Fibroblast of skin of right quadriceps (primary cell): ENCODE data around the gene NELL2.
"Not testable (repeated sequence)": the region's sequence is repeated elsewhere in the genome, so short reads cannot be mapped to it uniquely, and the experiment has no call there.

Experiments
- DNase-seq: peaks from one replicate; pipeline ENCODE4 v3.0.0-alpha.2; 2013

Gene NELL2

GRCh38 chr12:44847403-44847802 is 28.7 kb downstream of the NELL2 start:
- no peak for DNase-seq

- no peak for DNase-seq
These were observed 29.3 kb downstream of the NELL2 start for GRCh38 chr12:44846826-44847225.

- DNase-seq, result no peak
These were observed 33.4 kb downstream of the NELL2 start for GRCh38 chr12:44842669-44843068.

- DNase-seq, result no peak
These were observed 36.3 kb downstream of the NELL2 start for GRCh38 chr12:44839785-44840184.

- DNase-seq, result no peak
These were observed 38.9 kb downstream of the NELL2 start for GRCh38 chr12:44837114-44837755.

GRCh38 chr12:44835641-44836379 is 40.3 kb downstream of the NELL2 start:
- no peak for DNase-seq

- DNase-seq, result not testable (repeated sequence)
These were observed 41.1 kb downstream of the NELL2 start for GRCh38 chr12:44834996-44835395.

GRCh38 chr12:44833561-44833960 is 42.6 kb downstream of the NELL2 start:
- DNase-seq, result no peak

- DNase-seq, result no peak
These were observed 45.5 kb downstream of the NELL2 start for GRCh38 chr12:44830566-44831055.

GRCh38 chr12:44829045-44829444 is 47.1 kb downstream of the NELL2 start:
- no peak for DNase-seq

- no peak for DNase-seq
These were observed 48.2 kb downstream of the NELL2 start for GRCh38 chr12:44827832-44828438.

- DNase-seq, result not testable (repeated sequence)
These were observed 54.4 kb downstream of the NELL2 start for GRCh38 chr12:44821702-44822101.

- DNase-seq, result no peak
These were observed 56.2 kb downstream of the NELL2 start for GRCh38 chr12:44819884-44820283.

GRCh38 chr12:44817687-44818086 is 58.4 kb downstream of the NELL2 start:
- no peak for DNase-seq

- DNase-seq, result no peak
These were observed 59.6 kb downstream of the NELL2 start for GRCh38 chr12:44816446-44817017.

- DNase-seq, result no peak
These were observed 64.1 kb downstream of the NELL2 start for GRCh38 chr12:44812062-44812461.

GRCh38 chr12:44804068-44804467 is 72.0 kb downstream of the NELL2 start:
- DNase-seq, result no peak

- no peak for DNase-seq
These were observed 80.1 kb downstream of the NELL2 start for GRCh38 chr12:44795970-44796369.

- no peak for DNase-seq
These were observed 87.4 kb downstream of the NELL2 start for GRCh38 chr12:44788731-44789130.

- no peak for DNase-seq
These were observed 95.8 kb downstream of the NELL2 start for GRCh38 chr12:44780221-44780790.

GRCh38 chr12:44779766-44780165 is 96.3 kb downstream of the NELL2 start:
- no peak for DNase-seq

GRCh38 chr12:44778863-44779262 is 97.3 kb downstream of the NELL2 start:
- no peak for DNase-seq

GRCh38 chr12:44777044-44777443 is 99.1 kb downstream of the NELL2 start:
- no peak for DNase-seq
